Measurements from ENCODE around the gene SLC9A7.
"Not testable (repeated sequence)": the region's sequence is repeated elsewhere in the genome, so short reads cannot be mapped to it uniquely, and the experiment has no call there.

The SLC9A7 gene

DNA sequence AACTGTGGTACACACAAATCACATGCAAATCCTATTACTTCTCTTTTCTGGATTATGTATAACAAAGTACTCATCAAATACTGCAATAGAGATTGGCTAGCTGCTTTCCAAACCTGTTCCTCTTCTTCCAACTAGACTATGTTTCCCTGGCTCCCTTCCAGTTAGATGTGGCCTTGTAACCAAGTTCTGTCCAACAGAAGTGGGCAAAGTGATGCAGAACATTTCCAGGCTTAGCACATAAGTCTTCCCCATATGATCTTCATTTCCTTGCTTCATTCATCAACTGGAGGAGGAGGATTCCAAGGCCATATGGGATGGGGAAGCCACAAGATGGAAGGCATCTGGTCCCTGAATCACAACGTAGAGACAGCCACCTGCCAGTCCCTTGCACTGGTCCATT is 8.0 kb downstream of the SLC9A7 start:
- no peak for DNase-seq

- DNase-seq, result no peak
These were observed 14.9 kb downstream of the SLC9A7 start for GRCh38 chrX:46744009-46744408.

GRCh38 chrX:46743046-46743445 is 15.9 kb downstream of the SLC9A7 start:
- DNase-seq, result no peak

GRCh38 chrX:46739736-46740135 is 19.2 kb downstream of the SLC9A7 start:
- DNase-seq, result no peak

GRCh38 chrX:46737462-46737861 is 21.5 kb downstream of the SLC9A7 start:
- no peak for DNase-seq

DNA sequence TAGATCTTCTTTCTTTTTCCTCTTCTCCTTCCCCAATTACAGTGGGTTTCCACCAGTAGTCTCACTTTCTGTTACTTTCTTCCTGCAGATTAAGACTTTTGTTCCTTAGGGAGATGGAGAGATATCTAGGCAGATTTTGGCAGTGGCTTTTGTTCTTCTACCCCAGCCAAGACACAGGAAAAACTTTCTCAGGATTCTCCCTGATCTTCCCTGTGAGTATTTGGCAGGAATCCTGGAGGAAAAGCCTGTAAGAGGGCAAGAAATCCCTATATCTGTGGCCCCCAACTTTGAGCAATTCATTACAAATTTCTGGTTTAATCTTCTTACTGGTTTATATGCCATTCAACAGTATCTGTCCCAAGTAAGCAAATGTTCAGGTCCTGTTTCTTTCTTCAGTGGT is 21.9 kb downstream of the SLC9A7 start:
- DNase-seq, result no peak

DNA sequence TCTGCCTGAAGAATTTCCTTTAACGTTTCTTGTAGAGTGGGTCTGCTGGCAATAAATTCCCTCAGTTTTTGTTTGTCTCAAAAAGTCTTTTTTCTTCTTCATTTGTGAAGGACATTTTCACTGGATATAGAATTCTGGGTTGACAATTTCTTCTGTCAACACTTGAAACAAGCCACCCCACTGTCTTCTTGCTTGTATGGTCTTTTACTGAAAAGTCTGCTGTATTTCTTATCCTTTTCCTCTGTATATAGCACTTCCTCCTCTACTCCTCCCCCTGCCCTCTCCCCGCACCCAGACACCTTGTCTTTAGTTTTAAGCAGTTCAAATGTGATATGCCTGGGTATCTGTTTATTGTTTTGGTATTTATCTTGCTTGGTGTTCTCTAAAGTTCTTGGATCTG is 23.3 kb downstream of the SLC9A7 start:
- no peak for DNase-seq

DNA sequence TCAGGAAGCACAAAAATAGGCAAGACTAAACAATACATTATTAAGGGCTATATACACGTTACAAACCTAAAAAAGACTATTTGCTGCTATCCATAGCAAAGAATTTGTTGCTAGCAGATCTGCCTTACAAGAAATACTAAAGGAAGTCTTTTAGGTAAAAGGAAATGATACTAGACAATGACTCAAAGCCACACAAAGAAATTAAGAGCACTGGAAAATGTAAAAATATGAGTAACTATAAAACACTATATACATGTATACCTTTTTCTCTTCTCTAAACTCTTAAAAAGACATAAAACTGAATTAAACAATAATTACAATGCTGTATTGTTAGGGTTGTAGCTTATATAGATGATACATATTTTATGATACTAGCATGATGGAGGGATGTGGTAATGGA is 25.7 kb downstream of the SLC9A7 start:
- DNase-seq, result no peak

GRCh38 chrX:46730765-46731164 is 28.2 kb downstream of the SLC9A7 start:
- DNase-seq, result no peak

- no peak for DNase-seq
These were observed 31.5 kb downstream of the SLC9A7 start for GRCh38 chrX:46727441-46727840.

DNA sequence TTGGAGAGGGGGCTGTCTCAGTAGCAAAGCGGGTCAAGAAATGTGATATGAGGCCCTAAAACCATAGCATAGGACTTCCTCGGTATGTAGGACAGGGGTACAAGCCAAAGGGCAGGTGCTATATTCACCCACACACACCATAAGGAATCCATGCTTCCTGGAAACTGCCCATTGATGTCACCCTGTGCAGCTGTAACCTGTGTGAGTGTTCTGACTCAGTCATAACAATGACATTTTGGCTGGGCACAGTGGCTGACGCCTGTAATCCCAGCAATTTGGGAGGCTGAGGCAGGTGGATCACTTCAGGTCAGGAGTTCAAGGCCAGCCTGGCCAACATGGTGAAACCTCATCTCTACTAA is 35.4 kb downstream of the SLC9A7 start:
- not testable (repeated sequence) for DNase-seq

GRCh38 chrX:46722742-46723568 is 36.0 kb downstream of the SLC9A7 start:
- no peak for DNase-seq

DNA sequence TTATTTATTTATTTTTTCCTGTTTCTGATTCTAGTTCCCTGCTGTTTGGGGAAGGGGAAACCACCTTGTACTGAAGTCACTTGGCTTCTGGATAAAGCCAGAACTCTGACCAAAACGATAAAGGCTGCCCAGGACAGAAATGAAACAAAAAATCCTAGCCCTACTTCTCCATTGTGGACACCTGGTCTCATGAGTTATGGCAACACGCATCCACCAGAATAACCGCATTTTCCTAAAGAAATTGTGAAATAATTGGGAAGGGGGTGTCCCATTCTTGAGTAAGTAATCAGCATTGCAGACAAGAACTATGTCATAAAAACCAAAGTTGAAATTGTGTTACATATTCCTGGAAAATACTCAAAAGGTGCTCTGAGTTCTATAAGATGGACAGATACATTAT is 42.1 kb downstream of the SLC9A7 start:
- no peak for DNase-seq

DNA sequence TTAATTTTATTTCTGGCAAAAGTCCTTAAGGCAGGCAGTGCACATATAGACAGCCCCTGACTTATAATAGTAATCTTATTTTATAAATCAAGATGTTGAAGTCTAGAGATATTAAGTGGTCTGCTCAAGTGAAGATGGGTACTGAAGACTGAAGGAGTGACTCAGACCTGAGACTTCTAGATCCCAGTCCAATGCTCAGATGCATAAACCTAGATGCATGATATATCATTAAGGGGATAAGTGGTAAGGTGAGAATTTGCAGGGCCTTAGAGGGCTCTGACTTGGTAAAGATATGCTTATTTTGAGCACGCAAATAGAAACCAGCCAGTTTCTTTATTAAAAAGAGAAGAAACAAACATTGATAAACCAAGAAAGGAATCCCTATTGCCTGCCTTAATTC is 42.9 kb downstream of the SLC9A7 start:
- no peak for DNase-seq

GRCh38 chrX:46715530-46715929 is 43.4 kb downstream of the SLC9A7 start:
- no peak for DNase-seq

GRCh38 chrX:46713672-46714490 is 45.0 kb downstream of the SLC9A7 start:
- DNase-seq, result no peak

DNA sequence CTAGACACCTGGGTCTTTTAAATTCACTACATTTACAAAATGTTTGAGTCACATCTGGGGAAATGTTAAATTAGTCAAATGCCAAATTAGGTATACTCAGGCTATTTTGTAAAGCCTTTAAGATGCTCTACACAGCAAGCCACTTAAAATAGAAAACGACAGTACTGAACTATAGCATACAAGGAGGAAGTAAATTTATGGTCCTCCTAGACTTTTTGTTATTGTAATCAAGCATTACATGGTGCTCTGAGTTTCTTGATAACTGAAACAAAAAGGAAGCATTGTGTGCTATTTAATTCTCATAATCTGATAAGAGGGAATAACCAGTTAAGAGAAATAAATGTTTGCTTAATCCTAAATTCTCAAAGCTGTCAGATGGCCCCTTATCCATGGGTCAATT is 46.2 kb downstream of the SLC9A7 start:
- no peak for DNase-seq

- peak; percentile 55 for DNase-seq
These were observed 47.8 kb downstream of the SLC9A7 start for GRCh38 chrX:46710927-46711623.

DNA sequence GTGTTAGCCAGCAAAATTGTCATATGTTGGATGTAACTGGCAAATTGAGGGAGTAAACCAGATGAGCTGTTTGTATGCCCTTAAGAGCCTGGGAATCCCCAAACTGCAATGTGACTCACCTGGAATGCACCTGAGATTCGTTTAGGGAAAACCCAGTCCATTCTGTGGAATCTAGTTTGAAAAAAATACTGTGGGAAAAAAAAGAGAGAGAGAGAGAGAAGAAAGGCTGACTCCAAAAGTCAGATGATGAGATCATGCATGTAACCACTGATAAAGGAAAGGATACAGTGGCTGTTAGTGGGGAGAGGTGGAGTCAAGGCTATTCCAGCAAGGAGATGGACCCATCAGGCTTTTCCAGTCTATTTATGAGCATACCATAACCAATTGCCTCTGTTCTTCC is 48.5 kb downstream of the SLC9A7 start:
- no peak for DNase-seq

DNA sequence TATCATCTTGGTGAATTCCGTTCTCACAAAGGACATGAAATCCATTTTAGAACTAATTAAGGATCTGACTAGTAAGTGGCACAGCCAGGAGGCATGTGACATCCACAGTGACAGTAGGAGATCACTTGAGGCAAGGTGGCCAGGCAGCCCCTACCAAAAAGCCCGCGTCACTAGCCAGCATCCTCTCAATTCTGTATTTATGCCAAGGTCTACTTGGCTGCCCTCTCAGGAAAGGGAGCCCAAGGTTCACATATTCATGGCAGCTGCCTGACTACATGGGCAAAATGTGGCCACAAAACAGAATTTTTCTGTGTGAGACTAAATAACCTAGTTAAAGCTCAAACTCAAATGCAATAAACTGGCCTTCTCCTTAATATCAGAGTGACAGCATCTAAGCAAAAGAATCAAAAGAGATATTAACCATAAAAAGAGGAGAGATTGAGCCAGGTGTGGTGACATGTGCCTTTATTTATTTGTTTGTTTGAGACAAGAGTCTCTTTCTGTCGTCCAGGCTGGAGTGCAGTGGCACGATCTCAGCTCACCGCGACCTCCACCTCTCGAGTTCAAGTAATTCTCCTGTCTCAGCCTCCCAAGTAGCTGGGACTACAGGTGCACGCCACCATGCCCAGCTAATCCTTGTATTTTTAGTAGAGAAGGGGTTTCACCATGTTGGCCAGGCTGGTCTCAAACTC is 51.5 kb downstream of the SLC9A7 start:
- DNase-seq, result no peak

- no peak for DNase-seq
These were observed 54.0 kb downstream of the SLC9A7 start for GRCh38 chrX:46704767-46705386.

DNA sequence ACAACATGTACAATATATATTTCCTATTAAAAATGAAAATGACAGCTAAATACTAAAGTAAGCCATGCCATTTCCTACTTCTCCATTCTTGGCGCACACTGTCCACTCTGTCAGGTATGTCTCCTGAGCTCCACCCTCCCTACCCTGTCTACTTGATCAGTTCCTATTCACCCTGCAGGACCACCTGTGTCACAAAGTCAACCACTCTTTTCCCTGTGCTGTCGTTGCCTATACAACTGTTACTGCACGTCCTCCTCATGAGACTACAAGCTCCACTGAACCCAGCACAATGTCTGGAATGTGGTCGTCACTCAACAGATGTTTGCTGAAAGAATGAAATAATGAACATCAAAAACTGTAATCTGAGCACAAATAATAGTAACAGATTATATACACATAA is 54.9 kb downstream of the SLC9A7 start:
- DNase-seq, result no peak

DNA sequence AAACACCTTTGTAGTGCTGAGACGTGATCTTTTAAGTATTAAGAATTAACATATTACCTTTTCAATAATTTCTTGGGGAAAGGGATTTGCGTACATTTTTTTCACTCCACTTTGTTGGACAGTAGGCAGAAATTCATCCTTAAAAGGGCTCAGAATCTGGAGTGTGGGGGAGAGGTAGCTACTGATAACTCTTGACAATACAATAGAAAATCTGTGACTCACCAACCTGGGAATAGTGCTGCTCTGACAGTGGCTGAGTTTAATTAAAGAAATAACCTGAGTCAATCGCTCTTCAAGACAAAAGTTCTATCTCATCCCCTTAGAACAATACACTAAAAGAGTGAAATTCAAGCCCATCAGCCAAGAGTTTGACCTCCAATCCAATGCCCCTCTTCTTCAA is 60.2 kb downstream of the SLC9A7 start:
- DNase-seq, result no peak

All from NCI-H1092 (cell line).